GM21360 (cell line): ENCODE results near the gene TGFA.

ENCODE experiments used
- ATAC-seq: cut with Tn5 transposase; IDR thresholded peaks from one replicate; pipeline ENCODE4 v1.9.1; 2021; ENCODE audit warnings: mild to moderate bottlenecking, moderate library complexity; ENCODE audit not compliant: unreplicated experiment

TGFA gene

GRCh38 chr2:70499253-70499652 is 54.4 kb downstream of the TGFA start:
- ATAC-seq, result no peak

DNA sequence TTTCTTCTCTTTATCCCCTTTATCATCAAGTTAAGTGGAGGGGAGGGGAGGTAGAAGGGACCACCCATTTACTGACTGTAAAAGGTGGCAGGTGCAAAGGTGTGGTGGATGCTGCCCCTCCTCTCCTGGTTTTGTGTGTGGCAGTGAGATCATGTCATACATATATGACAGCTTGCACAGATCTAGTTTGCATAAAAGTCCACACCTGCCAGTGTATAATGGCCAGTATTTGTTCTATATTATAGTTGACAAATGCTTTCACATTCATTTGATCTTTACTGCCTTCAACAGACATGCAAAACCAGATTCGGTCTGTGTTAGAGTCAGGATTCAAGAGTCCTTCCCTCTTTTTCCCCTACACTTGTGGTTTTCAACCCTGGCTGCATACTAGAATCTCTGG is 55.1 kb downstream of the TGFA start:
- ATAC-seq, result no peak

DNA sequence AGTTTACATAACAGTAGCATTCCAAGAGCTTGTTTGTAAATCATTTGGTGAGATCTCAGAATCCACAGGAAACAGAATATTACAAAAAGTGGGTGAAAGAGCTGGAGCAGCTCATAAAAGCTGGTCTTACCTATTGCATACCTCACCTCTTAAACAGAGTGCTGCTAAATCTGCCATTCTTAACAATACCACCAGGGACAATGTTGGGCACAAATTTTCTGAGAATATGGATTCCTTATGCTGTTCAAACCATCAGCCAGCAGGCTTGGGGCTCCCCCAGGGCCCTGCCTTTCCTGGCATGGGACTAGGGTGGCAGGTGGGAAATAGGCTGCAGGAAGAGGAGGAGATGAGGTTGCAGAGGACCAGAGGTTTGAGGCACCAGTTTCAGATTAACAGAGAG is 55.6 kb downstream of the TGFA start:
- no peak for ATAC-seq

DNA sequence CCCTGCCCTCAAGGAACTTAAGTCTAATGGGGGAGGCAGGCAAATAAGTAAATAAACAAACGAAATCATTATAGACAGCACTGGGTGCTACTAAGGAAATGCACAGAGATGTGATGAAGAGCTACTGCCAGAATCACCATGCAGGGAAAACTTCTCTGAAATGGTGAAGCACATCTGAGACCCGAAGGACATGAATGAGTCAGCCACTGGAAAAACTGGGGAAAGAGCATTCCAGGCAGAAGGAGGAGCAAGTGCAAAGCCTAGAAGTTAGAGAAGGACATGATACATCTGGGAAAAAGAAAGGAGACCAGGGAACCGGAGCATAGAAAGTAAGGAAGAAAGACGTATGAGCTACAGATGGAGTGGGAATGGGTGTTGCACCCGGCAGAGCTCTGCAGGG is 56.8 kb downstream of the TGFA start:
- ATAC-seq, result no peak

GRCh38 chr2:70494293-70494886 is 59.2 kb downstream of the TGFA start:
- no peak for ATAC-seq

- ATAC-seq, result no peak
Observed at GRCh38 chr2:70490381-70490780, 63.2 kb downstream of the TGFA start.

- ATAC-seq, result no peak
Observed at GRCh38 chr2:70489165-70489564, 64.5 kb downstream of the TGFA start.

- ATAC-seq, result no peak
Observed at GRCh38 chr2:70484086-70484485, 69.5 kb downstream of the TGFA start.

DNA sequence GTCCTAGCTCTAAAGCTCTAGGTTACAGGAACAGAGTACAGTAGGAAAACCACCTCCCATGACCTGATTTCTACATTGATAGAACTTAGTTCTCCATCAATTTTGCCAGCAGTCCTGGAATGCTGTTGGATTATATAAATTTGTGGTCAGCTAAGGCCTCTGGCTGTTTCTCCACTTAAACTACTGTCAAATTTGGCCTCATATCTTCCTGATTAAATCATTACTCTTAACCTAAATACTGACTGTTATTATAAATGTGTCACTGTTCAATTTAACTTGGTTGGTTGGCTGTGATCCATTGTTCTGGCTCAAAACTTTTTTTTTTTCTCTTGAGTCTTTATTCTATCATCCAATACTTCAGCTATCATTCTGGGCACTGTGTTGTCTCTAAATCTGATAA is 71.2 kb downstream of the TGFA start:
- no peak for ATAC-seq

GRCh38 chr2:70480468-70480867 is 73.2 kb downstream of the TGFA start:
- no peak for ATAC-seq

GRCh38 chr2:70479816-70480215 is 73.8 kb downstream of the TGFA start:
- no peak for ATAC-seq

- ATAC-seq, result no peak
Observed at GRCh38 chr2:70477441-70477844, 76.2 kb downstream of the TGFA start.

DNA sequence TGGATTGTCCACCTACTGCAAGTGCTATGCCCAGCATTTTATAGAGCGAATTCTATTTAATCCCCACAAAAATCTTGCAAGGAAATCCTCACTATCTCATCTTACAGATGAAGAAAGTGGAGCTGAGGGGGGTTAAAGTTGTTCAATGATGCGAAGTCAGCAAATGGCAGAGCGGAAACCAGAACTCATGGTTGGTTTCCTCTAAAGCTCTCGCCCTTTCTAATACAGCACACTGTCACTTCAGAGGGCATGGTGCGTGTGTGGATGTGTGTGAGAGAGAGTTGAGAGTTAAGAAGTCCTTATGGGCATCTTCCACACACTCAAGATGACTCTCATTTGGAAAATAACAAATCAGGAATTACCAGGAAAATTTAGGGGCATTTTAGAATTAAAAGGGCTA is 78.4 kb downstream of the TGFA start:
- ATAC-seq, result no peak

GRCh38 chr2:70474256-70474848 is 79.3 kb downstream of the TGFA start:
- no peak for ATAC-seq

DNA sequence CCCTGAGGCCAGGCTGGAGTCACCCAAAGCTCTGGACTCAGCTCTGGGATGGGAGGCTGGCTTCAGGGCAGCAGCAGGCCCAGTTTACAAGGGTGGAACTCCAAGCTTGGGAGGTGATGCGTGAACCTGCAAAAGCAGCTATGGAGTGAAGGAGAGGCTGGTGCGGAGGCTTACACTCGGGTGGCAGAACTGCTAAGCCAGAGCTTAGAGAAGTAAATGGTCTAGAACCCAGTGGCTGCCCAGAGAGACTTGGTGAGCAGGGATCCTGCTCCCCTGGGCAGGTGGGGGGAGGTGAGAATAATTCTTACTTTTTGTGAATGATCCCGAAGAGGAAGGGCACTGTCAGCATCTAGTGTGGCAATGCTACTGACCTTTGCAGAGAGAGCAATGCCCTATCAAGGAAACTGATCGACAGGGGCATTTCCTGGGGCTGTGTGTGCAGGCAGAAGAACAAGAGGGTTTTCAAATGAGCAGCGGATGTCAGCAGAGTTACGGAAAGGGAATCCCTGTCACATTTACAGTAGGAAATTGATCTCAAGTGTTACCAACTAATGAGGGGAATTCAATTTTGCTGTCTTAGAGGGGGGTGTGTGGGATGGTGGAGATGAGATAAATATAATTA is 80.4 kb downstream of the TGFA start:
- ATAC-seq, result no peak

GRCh38 chr2:70472221-70472890 is 81.3 kb downstream of the TGFA start:
- ATAC-seq, result no peak

DNA sequence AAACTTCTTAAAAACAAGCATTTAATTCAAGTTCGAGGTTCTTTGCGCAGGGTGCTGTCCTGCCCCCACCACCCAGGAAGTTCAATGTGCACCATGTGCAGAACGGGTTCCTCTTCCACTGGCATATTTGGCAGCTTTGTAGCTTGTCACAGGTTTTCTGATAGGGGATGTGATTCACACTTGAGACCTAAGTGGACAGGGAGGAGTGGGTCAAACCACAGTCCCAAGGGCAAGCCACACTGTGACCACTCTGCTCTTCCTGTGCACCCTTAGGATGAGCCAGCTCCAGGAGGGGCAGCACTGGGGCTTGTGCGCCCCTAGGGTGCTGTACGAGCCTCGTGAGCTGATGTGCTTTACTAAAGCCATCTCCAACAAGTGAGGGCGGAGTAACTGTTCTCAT is 82.5 kb downstream of the TGFA start:
- no peak for ATAC-seq

DNA sequence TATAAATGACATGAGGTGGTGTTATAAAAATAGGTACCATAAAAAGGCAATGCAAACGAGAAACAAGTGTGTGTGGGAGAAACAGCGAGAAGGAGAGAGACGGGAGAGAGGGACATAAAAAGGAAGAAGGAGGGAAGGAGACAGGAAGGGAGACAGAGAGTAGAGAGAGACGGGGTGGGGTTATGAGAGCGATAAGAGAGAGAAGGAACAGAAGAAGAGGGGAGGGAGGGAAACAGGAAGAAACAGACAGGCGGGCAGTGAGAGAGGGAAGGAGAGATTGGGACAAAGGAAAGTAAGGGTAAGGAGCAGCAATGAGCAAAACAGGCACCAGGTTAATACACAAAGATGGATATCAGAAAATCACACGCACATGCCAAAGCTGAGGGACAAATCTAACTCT is 83.7 kb downstream of the TGFA start:
- ATAC-seq, result no peak

GRCh38 chr2:70469435-70469834 is 84.2 kb downstream of the TGFA start:
- no peak for ATAC-seq

- no peak for ATAC-seq
Observed at GRCh38 chr2:70468878-70469277, 84.7 kb downstream of the TGFA start.

DNA sequence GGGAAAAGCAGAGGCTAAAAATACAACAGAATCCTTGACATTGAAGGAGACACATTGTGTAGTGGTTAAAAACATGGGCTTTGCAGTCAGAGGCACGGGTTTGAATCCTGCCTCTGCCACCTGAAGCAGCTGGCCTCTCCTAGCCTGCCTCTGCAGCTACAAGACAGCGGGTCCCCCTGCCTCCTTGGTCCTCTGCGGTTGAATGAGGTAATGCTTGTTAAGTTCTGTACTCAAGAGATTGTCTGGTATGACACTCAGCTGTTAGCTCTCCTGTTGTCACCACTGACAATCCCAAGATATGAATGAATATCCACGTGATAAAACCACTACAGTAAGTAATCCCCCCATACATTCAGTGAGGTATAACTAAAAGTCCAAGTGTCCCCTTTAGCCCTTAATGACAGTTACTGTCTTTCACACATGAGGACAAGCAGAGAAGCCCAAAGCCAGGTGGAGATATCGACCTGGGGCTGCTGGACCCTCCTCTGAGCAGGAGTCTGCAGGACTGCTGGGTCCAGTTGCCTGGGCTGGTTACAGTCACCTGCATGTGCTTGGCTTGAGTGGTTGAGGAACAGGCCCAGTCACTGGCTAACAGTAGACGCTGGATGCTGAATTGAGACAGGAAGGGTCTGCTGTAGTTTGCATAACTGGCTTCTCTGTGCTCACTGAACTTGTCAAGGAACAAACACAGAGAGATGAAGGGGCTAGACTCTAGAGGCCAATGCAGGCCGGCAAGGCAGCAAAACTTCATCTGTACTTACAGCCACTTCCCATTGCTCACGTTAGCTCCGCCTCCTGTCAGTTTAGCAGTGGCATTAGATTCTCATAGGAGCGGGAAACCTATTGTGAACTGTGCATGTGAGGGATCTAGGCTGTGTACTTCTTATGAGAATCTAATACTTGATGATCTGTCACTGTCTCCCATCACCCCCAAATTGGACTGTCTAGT is 85.5 kb downstream of the TGFA start:
- ATAC-seq, result no peak
